ENCODE results near the gene YIF1A.
A peak's percentile ranks its signal among the peaks of the same experiment; 100 is the strongest.
"Not testable (repeated sequence)": the region's sequence is repeated elsewhere in the genome, so short reads cannot be mapped to it uniquely, and the experiment has no call there.

Gene YIF1A

DNA sequence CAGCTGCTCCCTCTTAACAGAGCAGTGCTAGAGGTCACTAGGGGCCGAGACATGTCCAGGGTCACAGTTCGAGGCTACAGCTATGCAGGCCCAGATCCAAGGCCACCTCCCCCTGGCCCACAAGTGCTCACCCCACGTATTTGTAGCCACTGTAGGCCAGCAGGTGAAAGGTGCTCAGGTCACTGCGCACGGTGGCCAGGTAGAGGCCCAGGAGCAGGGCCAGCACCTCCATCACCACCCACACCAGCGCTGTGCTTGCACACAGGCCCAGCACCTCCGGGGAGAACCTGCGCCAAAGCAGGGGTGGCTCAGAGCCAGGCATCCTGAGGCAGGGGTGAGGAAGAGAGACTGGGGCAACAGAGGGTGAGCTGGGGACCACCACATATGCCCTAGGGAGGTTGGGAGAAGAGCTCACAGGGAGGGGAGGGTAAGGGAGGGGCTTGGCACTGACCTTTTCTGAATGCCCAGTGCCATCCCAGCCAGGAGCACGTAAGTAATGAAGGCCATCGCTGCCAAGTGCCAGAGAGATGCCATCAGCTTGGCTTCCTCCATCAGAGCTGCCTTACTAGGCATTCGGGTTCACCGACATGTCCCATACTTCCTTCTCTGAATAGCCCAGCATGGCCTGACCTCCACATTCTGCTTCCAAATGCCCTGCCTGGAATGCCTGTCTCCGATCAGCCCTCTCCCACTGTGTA is 3.5 kb downstream of the YIF1A start:
- DNase-seq, result no peak

DNA sequence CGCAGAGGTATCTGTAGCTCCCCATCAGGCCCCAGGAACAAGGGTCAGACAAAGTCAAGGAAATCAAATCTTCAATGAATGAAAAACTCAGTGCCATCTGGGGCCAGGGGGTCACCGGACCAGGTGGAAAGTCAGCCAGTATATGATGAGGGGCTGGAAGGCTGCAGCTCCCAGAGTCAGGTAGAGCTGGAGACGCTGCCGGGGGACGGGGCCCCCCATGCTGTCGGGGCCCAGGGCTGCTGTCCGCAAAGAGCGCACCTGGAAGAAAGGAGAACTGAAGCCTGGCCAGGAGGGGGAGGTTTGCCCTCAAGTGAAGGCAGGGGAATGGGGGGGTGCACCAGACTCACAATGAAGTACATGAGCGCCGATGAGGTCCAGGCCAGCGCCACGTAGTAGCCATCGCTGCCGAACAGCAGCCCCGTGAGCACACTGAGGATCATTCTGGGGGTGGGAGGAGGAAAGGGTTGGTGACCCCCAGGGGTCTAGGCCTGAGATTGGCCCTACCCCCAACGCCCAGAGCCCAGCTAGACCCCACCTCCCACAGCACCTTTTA is 4.3 kb downstream of the YIF1A start:
- no peak for DNase-seq

DNA sequence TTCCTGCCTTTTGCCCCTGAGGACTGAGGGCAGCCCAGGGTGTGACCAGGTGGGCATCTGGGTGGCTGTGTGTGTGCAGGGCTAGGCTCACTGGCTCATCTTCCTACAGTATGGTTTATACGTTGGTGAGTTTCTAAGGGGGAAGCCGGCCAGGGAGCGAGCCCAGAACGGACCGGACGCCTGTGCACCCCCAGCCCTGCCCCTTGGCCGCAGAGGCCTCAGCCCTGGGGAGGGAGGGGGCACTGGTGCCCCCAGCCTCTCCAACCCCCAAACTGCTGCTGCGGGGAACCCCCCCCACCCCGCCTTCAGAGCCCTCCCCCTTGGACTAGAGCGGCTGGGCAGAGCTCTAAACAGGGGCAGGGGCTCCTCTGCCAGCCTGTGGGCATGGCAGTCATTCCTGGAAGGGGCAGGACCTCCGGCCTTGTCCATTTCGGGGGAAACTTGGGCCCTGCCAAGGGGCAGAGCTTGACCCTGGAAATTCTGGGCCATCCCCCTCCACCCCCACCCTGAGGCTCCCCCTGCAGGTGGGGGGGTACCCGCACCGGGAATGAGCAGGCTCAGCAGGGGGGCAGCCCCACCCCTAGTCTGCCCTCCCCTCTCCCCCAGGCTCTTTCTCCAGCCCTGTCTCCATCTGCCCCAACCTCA is 5.4 kb downstream of the YIF1A start:
- no peak for DNase-seq

DNA sequence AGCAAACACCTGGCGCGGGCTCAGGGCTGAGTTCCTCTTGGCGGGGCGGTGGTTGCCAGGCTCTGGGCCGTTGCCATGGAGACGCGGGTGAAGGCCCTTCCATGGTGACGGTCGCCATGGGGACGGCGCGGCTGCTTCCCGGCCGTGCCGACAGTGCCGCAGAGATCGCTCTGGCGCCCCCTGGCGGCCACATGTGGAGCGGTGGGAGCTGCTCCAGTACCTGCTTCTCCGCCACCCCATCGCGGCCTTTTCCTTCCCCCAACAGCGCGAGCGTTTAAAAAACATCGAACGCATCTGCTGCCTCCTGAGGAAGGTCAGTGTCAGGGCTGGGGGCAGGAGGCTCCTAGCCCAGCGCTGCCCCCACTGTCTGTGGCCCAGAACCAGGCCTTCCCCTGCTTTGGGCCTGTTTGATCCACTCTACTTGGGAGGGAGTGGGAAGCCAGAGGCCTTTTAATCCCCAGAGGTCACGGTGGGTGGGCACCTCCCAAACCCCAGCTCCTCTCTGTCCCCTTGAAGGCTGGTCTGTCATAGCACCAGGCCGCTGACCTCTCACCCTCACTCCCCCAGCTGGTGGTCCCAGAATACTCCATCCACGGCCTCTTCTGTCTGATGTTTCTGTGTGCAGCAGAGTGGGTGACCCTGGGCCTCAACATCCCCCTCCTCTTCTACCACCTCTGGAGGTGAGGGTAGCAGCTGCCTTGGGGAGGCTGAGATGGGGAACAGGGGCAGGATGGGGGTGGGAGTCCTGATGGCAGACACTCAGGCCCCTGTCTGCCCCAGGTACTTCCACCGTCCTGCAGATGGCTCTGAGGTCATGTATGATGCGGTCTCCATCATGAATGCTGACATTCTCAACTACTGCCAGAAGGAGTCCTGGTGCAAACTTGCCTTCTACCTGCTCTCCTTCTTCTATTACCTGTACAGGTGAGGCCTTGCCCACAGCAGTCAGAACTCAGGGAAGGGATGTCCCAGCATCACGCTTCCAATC is 6.2 kb downstream of the YIF1A start:
- peak; percentile 89 for DNase-seq

DNA sequence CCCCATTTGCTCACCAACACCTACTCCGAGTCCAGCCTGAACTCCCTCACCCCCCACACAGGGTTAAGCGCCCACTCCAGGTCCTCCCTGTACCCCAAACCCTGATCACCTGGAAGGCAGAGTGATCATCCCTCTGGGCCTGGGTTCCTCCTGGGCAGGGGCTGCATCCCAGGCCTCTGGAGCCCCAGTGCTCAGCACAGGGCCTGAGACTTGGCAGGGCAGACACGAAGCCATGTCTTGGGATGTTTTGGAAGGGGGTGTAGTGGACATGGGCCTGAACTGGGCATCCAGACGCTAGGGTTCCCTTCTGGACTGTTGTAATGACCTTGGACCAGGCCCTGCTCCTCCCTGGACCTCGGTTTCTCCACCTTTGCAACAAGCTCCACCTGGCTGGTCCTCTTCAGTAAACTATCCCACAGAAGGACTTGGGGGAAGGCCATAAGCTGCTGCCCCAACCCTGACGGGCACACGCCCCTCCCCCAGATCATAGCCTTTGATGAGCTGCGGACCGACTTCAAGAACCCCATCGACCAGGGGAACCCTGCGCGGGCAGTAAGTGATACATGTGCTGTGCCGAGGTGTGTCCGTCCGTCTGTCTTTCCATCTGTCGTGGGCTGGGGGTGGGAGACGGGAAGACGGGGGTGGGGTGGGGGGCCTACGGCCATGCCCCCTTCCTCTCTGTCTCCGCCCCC is 7.0 kb downstream of the YIF1A start:
- no peak for DNase-seq

DNA sequence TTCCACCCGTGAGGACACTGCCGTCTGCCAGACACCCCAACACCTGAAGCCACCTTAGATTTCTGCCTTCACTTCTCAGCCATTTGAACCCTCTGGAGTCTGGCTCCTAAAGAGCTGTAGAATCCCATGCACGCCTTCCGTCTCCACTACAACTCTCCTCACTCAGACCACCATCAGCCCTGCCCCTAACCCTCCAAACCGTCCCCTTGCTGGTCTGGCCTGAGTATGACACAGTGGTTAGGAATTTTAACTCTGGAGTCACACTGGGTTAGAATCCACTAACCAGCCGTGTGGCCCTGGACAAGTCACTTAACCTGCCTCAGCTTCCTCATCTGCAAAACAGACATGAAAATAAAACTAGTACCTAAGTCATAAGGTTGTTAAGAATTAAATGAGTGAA is 7.9 kb downstream of the YIF1A start:
- DNase-seq, result no peak

DNA sequence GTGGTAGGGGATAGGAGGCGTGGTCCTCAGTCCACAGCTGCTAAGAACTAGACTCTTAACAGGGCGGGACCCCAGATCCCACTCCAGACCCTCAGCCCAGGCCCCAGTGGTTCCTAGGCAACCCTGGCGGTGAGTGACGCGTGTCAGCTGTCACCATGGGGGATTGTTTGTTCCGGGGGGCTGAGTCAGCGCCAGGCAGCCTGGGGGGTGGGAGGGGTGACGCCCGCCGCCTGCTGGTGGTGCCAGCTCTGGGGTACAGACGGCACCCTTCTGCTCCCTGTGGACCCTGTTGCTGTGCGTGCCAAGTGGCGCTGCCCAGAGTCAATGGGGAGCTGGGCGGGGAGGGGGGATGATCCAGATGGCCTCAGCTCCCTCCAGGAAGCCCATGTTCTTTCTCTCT is 8.5 kb downstream of the YIF1A start:
- no peak for DNase-seq

DNA sequence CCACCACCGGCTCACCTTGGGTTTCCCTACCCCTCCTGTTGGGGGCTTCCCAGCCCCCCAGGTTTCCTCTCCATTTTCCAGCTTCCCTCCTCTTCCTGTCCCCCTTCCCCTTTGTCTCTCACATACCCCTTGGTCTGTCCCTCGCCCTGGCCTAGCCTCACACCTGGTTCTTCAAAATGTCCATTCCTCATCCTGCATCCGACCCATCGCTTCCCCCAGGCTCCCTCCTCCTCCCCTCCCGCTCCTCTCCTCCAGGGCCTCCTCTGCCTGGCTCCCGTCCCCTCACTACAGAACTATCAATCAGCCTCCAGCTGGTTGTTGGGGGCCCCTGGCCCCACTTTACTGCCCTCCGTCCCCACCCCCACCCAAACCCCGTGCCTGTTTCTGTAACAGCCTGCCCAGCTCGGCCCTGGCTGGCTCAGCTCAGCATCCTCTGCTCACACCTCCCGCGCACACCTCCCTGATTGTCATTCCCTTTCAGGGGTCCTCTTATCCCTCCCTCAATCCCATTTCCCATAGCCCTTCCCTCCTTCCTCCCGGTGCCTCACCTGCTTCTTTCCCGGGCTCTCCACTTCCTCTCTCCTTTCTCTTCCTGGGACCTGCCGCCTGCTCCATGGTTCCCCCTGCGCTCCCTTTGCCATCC is 9.7 kb downstream of the YIF1A start:
- DNase-seq, result no peak

DNA sequence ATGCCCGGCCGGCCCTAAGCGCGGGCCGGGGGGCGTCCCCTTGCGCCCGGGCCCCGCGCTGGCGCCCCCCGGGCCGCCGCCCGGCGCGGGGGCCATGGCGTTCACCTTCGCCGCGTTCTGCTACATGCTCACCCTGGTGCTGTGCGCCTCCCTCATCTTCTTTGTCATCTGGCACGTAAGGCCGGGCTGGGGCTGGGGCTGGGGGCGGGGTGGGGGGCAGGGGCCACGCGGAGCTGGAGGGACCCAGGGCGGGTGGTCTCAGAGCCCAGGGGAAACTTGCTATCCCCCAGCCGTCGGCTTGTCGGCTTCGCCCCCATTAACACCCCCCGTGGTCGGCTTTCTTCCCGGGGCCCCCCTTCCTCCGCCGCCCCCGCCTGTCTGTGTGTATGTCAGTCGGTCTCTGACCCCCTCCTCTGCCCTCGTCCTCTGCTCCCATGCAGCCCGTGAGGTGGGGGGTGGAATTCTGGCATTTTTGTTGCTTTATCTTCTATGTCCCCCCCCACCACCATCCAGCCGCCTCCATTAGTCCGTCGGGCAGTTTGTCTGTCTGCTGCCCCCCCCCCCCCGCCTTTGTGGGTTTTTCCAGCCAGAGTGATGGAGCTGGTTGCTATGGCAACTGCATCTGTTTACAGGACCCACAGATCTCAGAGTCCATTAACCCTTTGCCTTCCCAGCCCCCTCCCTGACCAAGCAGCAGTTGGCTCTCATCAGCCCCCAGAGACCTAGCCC is 10.4 kb downstream of the YIF1A start:
- no peak for DNase-seq

DNA sequence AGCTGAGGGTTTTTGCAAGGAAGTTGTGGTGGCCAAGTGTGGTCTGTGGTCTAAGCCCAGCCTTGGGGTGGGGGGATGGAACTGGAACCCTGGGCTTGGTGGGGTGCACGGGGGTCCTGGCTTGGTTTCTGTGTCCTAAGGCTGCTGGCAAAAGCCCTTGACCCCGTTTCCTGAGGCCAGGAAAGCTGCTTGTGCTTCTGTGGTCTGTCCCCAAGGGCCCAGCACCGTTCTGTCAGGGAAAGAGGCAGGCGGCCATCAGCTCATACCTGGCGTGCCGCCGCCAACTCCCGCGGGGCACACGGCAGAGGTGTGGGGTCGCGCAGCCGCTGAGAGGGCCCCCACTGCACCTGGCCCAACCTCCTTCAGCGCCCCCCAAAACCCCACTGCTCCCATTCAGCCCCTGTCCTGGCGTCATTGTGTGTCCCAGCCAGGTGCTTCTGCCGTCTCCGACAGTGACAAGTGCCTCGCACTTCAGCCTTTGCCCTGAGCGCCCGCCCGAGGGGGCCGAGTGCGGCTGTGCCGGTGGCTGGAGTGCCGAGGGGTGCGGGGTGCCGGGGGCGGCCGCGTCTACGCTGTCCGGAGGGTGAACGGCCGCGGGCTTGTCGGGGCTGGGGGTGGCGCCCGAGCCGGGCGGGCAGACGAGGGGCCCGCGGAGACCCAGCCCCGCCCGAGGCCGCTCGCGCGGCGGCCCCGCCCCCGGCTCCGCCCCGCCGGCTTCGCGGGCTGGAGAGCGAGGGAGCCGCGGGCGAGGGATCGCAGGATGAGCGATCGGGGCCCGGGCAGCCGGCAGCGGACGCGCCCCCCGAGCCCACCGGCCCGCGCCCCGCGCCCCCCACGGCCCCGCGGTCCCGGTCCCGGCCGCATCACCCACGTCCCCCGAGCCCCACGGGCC is 11.2 kb downstream of the YIF1A start, which contains the start of gene CNIH2:
CNIH2 (plus strand) TSS at position 705 of the 892 bp plus-strand sequence. CDS start 282 bp downstream, outside the sequence.
- DNase-seq, result no peak

DNA sequence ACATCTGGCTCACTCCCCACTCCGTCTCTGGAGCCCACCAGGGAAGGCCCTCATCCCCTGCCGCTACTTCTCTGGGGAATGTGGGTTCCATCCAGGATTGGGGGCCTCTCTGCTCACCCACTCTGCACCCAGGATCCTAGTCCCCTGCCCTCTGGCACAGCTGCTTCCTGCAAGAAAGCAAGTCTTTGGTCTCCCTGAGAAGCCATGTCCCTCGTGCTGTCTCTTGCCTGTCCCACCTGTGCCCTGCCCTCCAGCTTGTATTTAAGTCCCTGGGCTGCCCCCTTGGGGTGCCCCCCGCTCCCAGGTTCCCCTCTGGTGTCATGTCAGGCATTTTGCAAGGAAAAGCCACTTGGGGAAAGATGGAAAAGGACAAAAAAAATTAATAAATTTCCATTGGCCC is 11.9 kb downstream of the YIF1A start:
- DNase-seq, result not testable (repeated sequence)

DNA sequence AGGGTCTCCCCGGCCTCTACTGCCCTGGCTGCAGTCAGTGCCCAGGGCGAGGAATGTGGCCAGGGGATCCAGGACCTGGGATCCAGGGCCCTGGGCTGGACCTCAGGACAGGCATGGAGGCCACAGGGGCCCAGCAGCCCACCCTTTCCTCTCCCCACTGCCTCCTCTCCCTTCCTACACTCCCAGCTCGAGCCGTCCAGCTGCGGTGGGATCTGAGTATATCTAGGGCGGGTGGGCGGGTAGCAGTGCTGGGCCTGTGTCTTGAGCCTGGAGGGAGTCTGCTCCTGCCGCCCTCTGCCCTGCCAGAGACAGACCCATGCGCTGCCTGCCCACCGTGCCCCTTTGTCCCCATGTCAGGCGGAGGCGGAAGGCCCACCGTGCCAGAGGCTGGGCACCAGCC is 12.3 kb downstream of the YIF1A start:
- not testable (repeated sequence) for DNase-seq

DNA sequence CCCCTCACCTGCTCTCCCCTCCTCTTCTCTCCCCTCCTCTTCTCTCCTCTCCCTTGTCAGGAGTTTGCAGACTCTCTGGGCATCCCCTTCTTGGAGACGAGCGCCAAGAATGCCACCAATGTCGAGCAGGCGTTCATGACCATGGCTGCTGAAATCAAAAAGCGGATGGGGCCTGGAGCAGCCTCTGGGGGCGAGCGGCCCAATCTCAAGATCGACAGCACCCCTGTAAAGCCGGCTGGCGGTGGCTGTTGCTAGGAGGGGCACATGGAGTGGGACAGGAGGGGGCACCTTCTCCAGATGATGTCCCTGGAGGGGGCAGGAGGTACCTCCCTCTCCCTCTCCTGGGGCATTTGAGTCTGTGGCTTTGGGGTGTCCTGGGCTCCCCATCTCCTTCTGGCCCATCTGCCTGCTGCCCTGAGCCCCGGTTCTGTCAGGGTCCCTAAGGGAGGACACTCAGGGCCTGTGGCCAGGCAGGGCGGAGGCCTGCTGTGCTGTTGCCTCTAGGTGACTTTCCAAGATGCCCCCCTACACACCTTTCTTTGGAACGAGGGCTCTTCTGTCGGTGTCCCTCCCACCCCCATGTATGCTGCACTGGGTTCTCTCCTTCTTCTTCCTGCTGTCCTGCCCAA is 12.8 kb downstream of the YIF1A start:
- DNase-seq, result no peak

DNA sequence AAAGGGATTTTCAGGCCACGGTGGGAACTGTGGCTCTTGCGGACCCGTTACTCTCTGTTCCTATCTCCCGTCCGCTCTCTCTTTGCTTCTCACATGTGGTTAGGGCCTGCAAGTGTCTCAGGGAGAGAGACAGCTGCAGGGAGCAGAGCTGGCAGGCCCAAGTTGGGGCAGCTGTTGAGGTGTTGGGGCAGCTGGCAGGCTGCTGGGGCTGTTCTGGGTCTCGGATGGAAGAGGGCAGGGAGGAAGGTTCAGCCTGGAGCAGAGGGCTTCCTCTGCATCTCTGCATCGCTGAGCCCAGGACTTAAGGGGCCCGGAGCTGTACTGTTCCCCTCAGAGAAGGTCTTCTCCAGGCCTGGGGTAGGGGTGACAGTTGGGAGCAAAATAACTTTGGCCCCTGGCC is 13.5 kb downstream of the YIF1A start:
- DNase-seq, result no peak

DNA sequence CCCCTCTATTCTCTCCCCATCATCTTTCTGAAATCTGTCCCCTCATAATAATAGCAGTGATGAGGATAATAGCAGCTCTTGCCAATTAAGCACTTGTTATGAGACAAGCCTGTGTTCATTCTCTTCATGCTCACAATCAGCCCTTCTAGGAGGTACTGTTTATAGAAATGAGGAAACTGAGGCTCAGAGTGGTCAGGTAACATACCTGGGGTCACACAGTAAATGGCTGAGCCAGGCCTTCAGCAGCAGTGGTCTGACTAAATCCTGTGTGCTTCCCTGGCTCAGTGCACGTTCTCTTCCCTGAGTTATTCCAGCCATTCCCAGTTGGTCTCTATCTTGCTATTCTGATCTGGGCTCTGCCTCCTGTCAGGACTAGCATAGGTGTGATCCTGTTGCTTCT is 14.7 kb downstream of the YIF1A start:
- DNase-seq, result no peak

DNA sequence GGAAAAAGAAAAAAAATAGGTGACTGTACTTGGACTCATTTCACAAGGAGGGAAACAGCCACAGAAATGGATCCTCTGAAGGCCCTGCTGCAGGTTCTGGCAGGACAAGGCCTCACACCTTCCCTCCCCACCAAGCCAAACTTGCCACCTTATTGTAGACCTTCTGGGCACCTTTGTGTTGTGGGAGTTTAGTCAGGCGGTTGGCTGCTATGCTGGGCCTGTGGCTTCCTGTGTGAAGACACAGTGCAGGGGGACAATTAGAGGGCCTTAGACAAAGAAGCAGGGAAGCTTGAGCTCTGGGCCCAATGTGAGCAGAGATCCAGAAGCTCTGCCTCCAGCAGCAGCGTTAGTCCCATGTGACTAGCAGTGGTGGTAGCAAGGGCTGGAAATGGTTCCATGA is 16.3 kb downstream of the YIF1A start:
- no peak for DNase-seq

DNA sequence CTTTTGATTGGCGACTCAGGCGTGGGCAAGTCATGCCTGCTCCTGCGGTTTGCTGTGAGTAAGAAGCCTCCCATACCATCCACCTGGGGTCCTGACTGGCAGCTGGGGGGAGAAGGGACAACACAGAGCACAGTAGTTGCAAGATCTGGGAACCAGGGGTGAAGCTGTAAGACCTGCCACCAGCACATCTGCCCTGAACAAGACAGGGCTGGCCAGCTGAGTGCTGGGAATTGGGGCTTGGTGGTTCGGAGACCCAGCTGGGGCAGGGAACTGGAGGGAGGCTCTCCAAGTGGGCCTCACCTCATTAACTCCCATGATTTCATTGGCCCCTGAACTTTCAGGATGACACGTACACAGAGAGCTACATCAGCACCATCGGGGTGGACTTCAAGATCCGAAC is 17.1 kb downstream of the YIF1A start:
- no peak for DNase-seq

DNA sequence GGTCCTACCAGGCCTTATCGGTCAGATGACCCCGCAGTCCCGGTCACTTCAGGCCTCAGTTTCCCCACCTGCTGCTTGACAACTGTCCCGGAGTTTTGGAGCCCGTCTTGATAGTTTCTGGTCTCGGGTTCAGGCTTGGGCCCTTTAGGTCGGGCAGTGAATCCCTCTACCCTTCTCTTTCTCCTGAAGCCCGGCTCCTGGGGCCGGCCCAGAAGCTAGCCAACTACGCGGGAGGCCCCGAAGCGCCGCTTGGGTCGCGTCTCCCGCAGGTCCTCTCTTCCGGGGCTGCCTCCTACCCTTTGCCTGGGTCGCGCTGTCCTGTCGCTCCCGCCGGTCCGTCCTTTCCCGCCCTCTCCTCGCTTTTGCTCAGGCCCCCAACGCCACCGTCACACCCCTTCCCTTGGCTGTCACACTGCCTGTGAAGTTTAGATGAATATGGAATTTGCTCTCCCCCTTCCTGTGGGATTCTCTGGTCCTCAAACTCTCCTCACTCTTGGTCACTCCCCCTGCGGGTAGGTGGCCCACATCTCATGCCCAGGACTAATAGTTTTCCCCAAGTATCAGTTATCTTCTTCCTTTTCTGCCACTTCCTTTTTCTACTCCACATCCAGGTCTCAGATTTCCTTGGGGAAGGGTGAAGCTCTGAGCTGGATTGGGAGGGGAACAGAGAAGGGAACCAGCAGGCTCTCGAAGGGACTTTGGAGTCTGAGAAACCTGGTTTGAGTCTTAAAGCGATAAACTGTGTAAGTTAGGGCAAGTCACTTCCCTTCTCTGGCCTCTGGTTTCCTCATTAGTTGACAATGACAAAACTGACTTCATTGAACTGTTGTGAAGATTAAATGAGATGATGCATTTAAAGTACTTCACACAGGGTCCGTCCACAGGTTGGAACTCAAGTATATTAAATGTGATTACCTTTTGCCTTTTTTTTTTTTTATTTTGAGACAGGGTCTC is 19.7 kb downstream of the YIF1A start:
- DNase-seq, result no peak
